ENCODE results near the gene LARGE1. TPM values are rescaled to one million over a fixed set of nuclear protein-coding genes. Genes with fewer than 3 reads are reported as not detected.

Gene LARGE1
- total and polyA plus RNA-seq, 2 of the 4 experiments (the other 2 are of a cell fraction), result 6.2 to 12.4 TPM

GRCh38 chr22:33894515-33894914 is 25.8 kb downstream of the LARGE1 start:
- DNase-seq (no peak), ATAC-seq (ENCODE audit: low read depth) (no peak)
- no TSS peak for BruUV-seq (replicated peaks)
- Histone ChIP-seq H3K4me3 (ENCODE audit: insufficient read depth, low read depth, low read length) (no peak overlapping the region), H3K27me3 (ENCODE audit: control insufficient read depth, insufficient read depth, low read length) (no peaks in the 10 kb centered on the region), H4K8ac (ENCODE audit: low read depth in 2 of 2, low read length in 2 of 2) (no peak overlapping the region), H3K9me1 (ENCODE audit: insufficient read depth, low read length) (peaks cover 11% of the 10 kb centered on the region), H2AFZ (replicated peaks; ENCODE audit: low read length, poor library complexity) (no peak overlapping the region), H3K23ac (ENCODE audit: low read depth, low read length) (no peak overlapping the region), H2BK20ac (ENCODE audit: low read depth, low read length) (no peak overlapping the region), H3K4ac (ENCODE audit: low read depth, low read length) (no peak overlapping the region), H3K14ac (replicated peaks; ENCODE audit: low read depth, low read length) (no peak overlapping the region), H3K79me1 (ENCODE audit: low read depth in 1 of 2, low read length in 2 of 2) (peaks cover 25 to 37% of the 10 kb centered on the region in 2 experiments), H3K4me2 (ENCODE audit: low read depth, low read length) (no peak overlapping the region), H4K20me1 (ENCODE audit: insufficient read depth, low read length) (no peaks in the 10 kb centered on the region; the same call in 1 of the 2 replicates), H3K56ac (ENCODE audit: extremely low read depth, insufficient read depth, low read length) (no peak overlapping the region), H2BK15ac (ENCODE audit: low read depth, low read length) (no peak overlapping the region), H3K36me3 (ENCODE audit: control insufficient read depth, insufficient read depth, low read length) (no peaks in the 10 kb centered on the region), H3K18ac (ENCODE audit: low read depth, low read length) (no peak overlapping the region), H2AK5ac (ENCODE audit: low read depth, low read length) (no peak overlapping the region), H4K91ac (ENCODE audit: insufficient read depth, low read depth, low read length) (no peak overlapping the region), H2AK9ac (replicated peaks; ENCODE audit: low read depth, low read length, poor library complexity) (no peak overlapping the region), H3K27ac (ENCODE audit: insufficient read depth, low read length) (no peak overlapping the region), H2BK120ac (ENCODE audit: low read depth, low read length) (no peak overlapping the region), H3K9ac (ENCODE audit: low read depth, low read length) (no peak overlapping the region), H3K4me1 (ENCODE audit: control insufficient read depth, insufficient read depth, low read length) (peaks cover 7% of the 10 kb centered on the region; the same call in 1 of the 2 replicates), H4K5ac (ENCODE audit: low read depth, low read length) (no peak overlapping the region), H2BK5ac (ENCODE audit: low read depth, low read length, poor library complexity, severe bottlenecking) (no peak overlapping the region), H3K9me3 (ENCODE audit: control insufficient read depth, insufficient read depth, low read length) (peaks cover 2% of the 10 kb centered on the region; the same call in 1 of the 2 replicates)
- WGBS, 2 experiments (ENCODE audit: extremely low coverage in 2 of 2, insufficient read length in 1 of 2), result no CpG with 5 or more reads among the region's 2 CpGs
- ChIA-PET POLR2A (ENCODE audit: unreplicated experiment) (no interaction called here), CTCF (no interaction called here)
- in situ Hi-C loops (cut with MboI; ENCODE audit: low sequenced_read_pairs), result no loop called here
- intact Hi-C loops (cut with micrococcal nuclease), result no loop called here
- TF ChIP-seq MAZ (IDR thresholded peaks at IDR 0.05; ENCODE audit: borderline replicate concordance, low read depth, low read length) (no peak), CTCF (conservative IDR thresholded peaks at IDR 0.05; ENCODE audit: low read depth, low read length) (no peak), RCOR1 (IDR thresholded peaks at IDR 0.05; ENCODE audit: insufficient replicate concordance, low read length) (no peak), BHLHE40 (IDR thresholded peaks at IDR 0.05; ENCODE audit: low read depth, low read length) (no peak), SMC3 (IDR thresholded peaks at IDR 0.05; ENCODE audit: low read depth, low read length) (no peak), FOS (IDR thresholded peaks at IDR 0.05; ENCODE audit: low read depth, low read length) (no peak), USF2 (IDR thresholded peaks at IDR 0.05; ENCODE audit: low read depth, low read length) (no peak), MAFK (IDR thresholded peaks at IDR 0.05; ENCODE audit: low read depth, low read length) (no peak), RAD21 (IDR thresholded peaks at IDR 0.05; ENCODE audit: low read length) (no peak), RFX5 (IDR thresholded peaks at IDR 0.05; ENCODE audit: low read depth, low read length) (no peak), MXI1 (IDR thresholded peaks at IDR 0.05; ENCODE audit: borderline replicate concordance, low read depth, low read length) (no peak), CHD1 (IDR thresholded peaks at IDR 0.05; ENCODE audit: low read depth, low read length) (no peak), CEBPB (IDR thresholded peaks at IDR 0.05; ENCODE audit: low read depth, low read length) (no peak), NFE2L2 (IDR thresholded peaks at IDR 0.05; ENCODE audit: low read depth, low read length) (no peak), ELK1 (IDR thresholded peaks at IDR 0.05; ENCODE audit: borderline replicate concordance, low read depth, low read length) (no peak), POLR2A (IDR thresholded peaks at IDR 0.05; ENCODE audit: low read depth, low read length) (no peak)
- dilution Hi-C loops (cut with HindIII; ENCODE audit: low sequenced_read_pairs, unreplicated experiment), result no loop called here

Measured in IMR-90 (cell line).